IMR-90 (cell line): ENCODE measurements around the gene AKAP12. TPM values are rescaled to one million over a fixed set of nuclear protein-coding genes. Genes with fewer than 3 reads are reported as not detected.

ENCODE experiments used
- ATAC-seq: fragments of 200-7000 bp; cut with Tn5 transposase; 2 replicates; pipeline ENCODE4 v1.9.1; 2020; ENCODE audit warnings: low read depth, mild to moderate bottlenecking, moderate library complexity
- BruUV-seq: library from RNA; stranded (reverse); fragments of 400-500 nt; replicated peaks from 2 replicates; lab custom pipeline; 2021; lab: Mats Ljungman, UMichigan
- CTCF ChIA-PET: fragments of 300-600 bp; formaldehyde crosslinking; extraction: SDS; loops from one replicate; lab custom pipeline; 2021; ENCODE audit warnings: antibody characterized with exemption; lab: Yijun Ruan, JAX
- POLR2A ChIA-PET: fragments of 300-600 bp; sonication (Branson Sonifier 250); formaldehyde crosslinking; loops from one replicate; lab custom pipeline; 2022; ENCODE audit warnings: antibody characterized with exemption; ENCODE audit not compliant: unreplicated experiment; lab: Charles Lee
- DNase-seq: peaks from one replicate; pipeline ENCODE4 v3.0.0; 2013
- H2AFZ ChIP-seq: replicated peaks from 2 replicates; pipeline ENCODE3; 2013; ENCODE audit warnings: low read length, mild to moderate bottlenecking; ENCODE audit not compliant: poor library complexity
- H2AK5ac ChIP-seq: 2 replicates; pipeline ENCODE4 v1.6.1; 2013; ENCODE audit warnings: low read depth, low read length, inconsistent platforms
- H2AK9ac ChIP-seq: replicated peaks from 2 replicates; pipeline ENCODE3; 2013; ENCODE audit warnings: mild to moderate bottlenecking, low read depth, low read length, moderate library complexity; ENCODE audit not compliant: poor library complexity
- H2BK120ac ChIP-seq: 2 replicates; pipeline ENCODE4 v1.6.1; 2013; ENCODE audit warnings: low read depth, low read length, inconsistent platforms
- H2BK15ac ChIP-seq: 3 replicates; pipeline ENCODE4 v1.6.1; 2013; ENCODE audit warnings: low read depth, low read length, inconsistent platforms
- H2BK20ac ChIP-seq: 2 replicates; pipeline ENCODE4 v1.6.1; 2013; ENCODE audit warnings: low read depth, mild to moderate bottlenecking, inconsistent platforms, low read length, moderate library complexity
- H2BK5ac ChIP-seq: 2 replicates; pipeline ENCODE4 v1.6.1; 2013; ENCODE audit warnings: mild to moderate bottlenecking, low read depth, low read length, inconsistent platforms; ENCODE audit not compliant: poor library complexity, severe bottlenecking
- H3K14ac ChIP-seq: replicated peaks from 2 replicates; pipeline ENCODE4 v1.6.1; 2013; ENCODE audit warnings: low read depth, low read length, inconsistent platforms
- H3K18ac ChIP-seq: 2 replicates; pipeline ENCODE4 v1.6.1; 2013; ENCODE audit warnings: low read depth, low read length, control low read depth
- H3K23ac ChIP-seq: 2 replicates; pipeline ENCODE4 v1.6.1; 2013; ENCODE audit warnings: low read depth, low read length, inconsistent platforms
- H3K27ac ChIP-seq: 2 replicates; pipeline ENCODE4 v1.5.1; 2013; ENCODE audit warnings: mild to moderate bottlenecking, control low read depth, low read length; ENCODE audit not compliant: insufficient read depth
- H3K27me3 ChIP-seq: 2 replicates; pipeline ENCODE4 v1.6.1; 2013; ENCODE audit warnings: low read length; ENCODE audit not compliant: control insufficient read depth, insufficient read depth
- H3K36me3 ChIP-seq: 2 replicates; pipeline ENCODE4 v1.6.1; 2013; ENCODE audit warnings: low read length, mixed read lengths; ENCODE audit not compliant: control insufficient read depth, insufficient read depth
- H3K4ac ChIP-seq: 2 replicates; pipeline ENCODE4 v1.6.1; 2013; ENCODE audit warnings: low read depth, low read length, inconsistent platforms
- H3K4me1 ChIP-seq: 2 replicates; pipeline ENCODE4 v1.6.1; 2013; ENCODE audit warnings: low read length, mixed read lengths; ENCODE audit not compliant: control insufficient read depth, insufficient read depth
- H3K4me2 ChIP-seq: 2 replicates; pipeline ENCODE4 v1.6.1; 2013; ENCODE audit warnings: low read depth, mild to moderate bottlenecking, control low read depth, low read length, moderate library complexity
- H3K4me3 ChIP-seq: 2 replicates; pipeline ENCODE4 v1.5.1; 2013; ENCODE audit warnings: low read depth, mild to moderate bottlenecking, control low read depth, low read length, moderate library complexity; ENCODE audit not compliant: insufficient read depth
- H3K56ac ChIP-seq: 2 replicates; pipeline ENCODE4 v1.6.1; 2013; ENCODE audit warnings: low read length, inconsistent platforms; ENCODE audit not compliant: insufficient read depth; ENCODE audit errors: extremely low read depth
- H3K79me1 ChIP-seq, 2 experiments: 2 replicates each; pipeline ENCODE4 v1.6.1; 2013; ENCODE audit warnings: low read length in 2 of 2, inconsistent platforms in 1 of 2, low read depth in 1 of 2
- H3K9ac ChIP-seq: 2 replicates; pipeline ENCODE4 v1.6.1; 2013; ENCODE audit warnings: low read depth, low read length, control low read depth
- H3K9me1 ChIP-seq: 2 replicates; pipeline ENCODE4 v1.6.1; 2013; ENCODE audit warnings: low read length, inconsistent platforms; ENCODE audit not compliant: insufficient read depth
- H3K9me3 ChIP-seq: 2 replicates; pipeline ENCODE4 v1.6.1; 2013; ENCODE audit warnings: low read length; ENCODE audit not compliant: control insufficient read depth, insufficient read depth
- H4K20me1 ChIP-seq: 2 replicates; pipeline ENCODE4 v1.6.1; 2013; ENCODE audit warnings: low read length, inconsistent platforms; ENCODE audit not compliant: insufficient read depth
- H4K5ac ChIP-seq: 2 replicates; pipeline ENCODE4 v1.6.1; 2013; ENCODE audit warnings: mild to moderate bottlenecking, low read depth, low read length, control low read depth
- H4K8ac ChIP-seq, 2 experiments: 2 replicates each; pipeline ENCODE4 v1.6.1; 2013; ENCODE audit warnings: low read depth in 2 of 2, low read length in 2 of 2, control low read depth in 1 of 2, inconsistent platforms in 1 of 2
- H4K91ac ChIP-seq: 2 replicates; pipeline ENCODE4 v1.6.1; 2013; ENCODE audit warnings: low read depth, low read length, inconsistent platforms; ENCODE audit not compliant: insufficient read depth
- BHLHE40 ChIP-seq: fragments of 150-350 bp; IDR thresholded peaks from 2 replicates; pipeline ENCODE4 v1.6.1; 2016; ENCODE audit warnings: mild to moderate bottlenecking, low read depth, low read length
- CEBPB ChIP-seq: IDR thresholded peaks from 2 replicates; pipeline ENCODE4 v1.6.1; 2012; ENCODE audit warnings: low read depth, low read length, improper control_type of control experiment
- MAZ ChIP-seq: IDR thresholded peaks from 2 replicates; pipeline ENCODE4 v1.6.1; 2012; ENCODE audit warnings: low read depth, mild to moderate bottlenecking, low read length, improper control_type of control experiment, moderate library complexity, borderline replicate concordance
- POLR2A ChIP-seq: IDR thresholded peaks from 2 replicates; pipeline ENCODE4 v1.6.1; 2012; ENCODE audit warnings: mild to moderate bottlenecking, low read depth, low read length
- RCOR1 ChIP-seq: IDR thresholded peaks from 2 replicates; pipeline ENCODE4 v1.6.1; 2012; ENCODE audit warnings: mild to moderate bottlenecking, low read length, improper control_type of control experiment; ENCODE audit not compliant: insufficient replicate concordance
- WGBS, 2 experiments: methylation state at CpG; one replicate each; pipeline versions ENCODE4 v1.1.5 to v1.1.7; 2013; ENCODE audit warnings: missing lambda C conversion rate in 2 of 2; ENCODE audit not compliant: insufficient read length in 1 of 2; ENCODE audit errors: extremely low coverage in 2 of 2; 5-methylcytosine and 5-hydroxymethylcytosine counted together
- dilution Hi-C: fragments of 300-500 bp; cut with HindIII; formaldehyde crosslinking; loops from one replicate; pipeline ENCODE4 v1.14.3; 2018; ENCODE audit warnings: low sequenced_read_pairs; ENCODE audit not compliant: unreplicated experiment
- in situ Hi-C: fragments of 300-500 bp; cut with MboI; formaldehyde crosslinking; loops from 3 replicates; pipeline ENCODE4 v1.14.3; 2019; ENCODE audit warnings: low sequenced_read_pairs, inconsistent platforms, mixed read lengths
- intact Hi-C: fragments of 100-400 bp; cut with micrococcal nuclease; formaldehyde crosslinking; loops from 2 replicates; pipeline ENCODE4 v1.10.0; 2022
- polyA plus RNA-seq, 3 experiments: library from polyadenylated mRNA; depleted of rRNA; stranded (reverse); fragments of >200 nt; gene quantifications; 2 replicates each; pipeline ENCODE4 v1.2.3, GENCODE V29; 2012; ENCODE audit warnings: low replicate concordance in 1 of 3
- total RNA-seq: library from RNA; depleted of rRNA; stranded (reverse); fragments of >200 nt; gene quantifications from 2 replicates; pipeline ENCODE4 v1.2.3, GENCODE V29; 2012
- TF ChIP-seq, protein P1 (sequence below): conservative IDR thresholded peaks from 2 replicates; pipeline ENCODE4 v1.5.1; 2012; ENCODE audit warnings: mild to moderate bottlenecking, low read depth, low read length, improper control_type of control experiment

AKAP12 gene
- total and polyA plus RNA-seq, 2 of the 4 experiments (the other 2 are of a cell fraction): 56.0 to 118 TPM

- peak overlapping the region; percentile 98 for H3K27ac ChIP-seq
- in situ Hi-C loops: no loop called here
- H3K27me3 ChIP-seq: no peaks in the 10 kb centered on the region
- CTCF ChIA-PET: no interaction called here
- intact Hi-C loops: loop anchor here (5.0 kb wide), 2 partner anchors 498 to 707 kb away; no protein-coding TSS in a partner anchor
- peak; percentile 50; the same call in 1 of the 2 replicates for TF ChIP-seq CEBPB
- no peak for TF ChIP-seq POLR2A
- TF ChIP-seq MAZ: peak; percentile 99
- TF ChIP-seq RCOR1: peak; percentile 7
- TF ChIP-seq BHLHE40: peak; percentile 38
- TF ChIP-seq, protein P1, sequence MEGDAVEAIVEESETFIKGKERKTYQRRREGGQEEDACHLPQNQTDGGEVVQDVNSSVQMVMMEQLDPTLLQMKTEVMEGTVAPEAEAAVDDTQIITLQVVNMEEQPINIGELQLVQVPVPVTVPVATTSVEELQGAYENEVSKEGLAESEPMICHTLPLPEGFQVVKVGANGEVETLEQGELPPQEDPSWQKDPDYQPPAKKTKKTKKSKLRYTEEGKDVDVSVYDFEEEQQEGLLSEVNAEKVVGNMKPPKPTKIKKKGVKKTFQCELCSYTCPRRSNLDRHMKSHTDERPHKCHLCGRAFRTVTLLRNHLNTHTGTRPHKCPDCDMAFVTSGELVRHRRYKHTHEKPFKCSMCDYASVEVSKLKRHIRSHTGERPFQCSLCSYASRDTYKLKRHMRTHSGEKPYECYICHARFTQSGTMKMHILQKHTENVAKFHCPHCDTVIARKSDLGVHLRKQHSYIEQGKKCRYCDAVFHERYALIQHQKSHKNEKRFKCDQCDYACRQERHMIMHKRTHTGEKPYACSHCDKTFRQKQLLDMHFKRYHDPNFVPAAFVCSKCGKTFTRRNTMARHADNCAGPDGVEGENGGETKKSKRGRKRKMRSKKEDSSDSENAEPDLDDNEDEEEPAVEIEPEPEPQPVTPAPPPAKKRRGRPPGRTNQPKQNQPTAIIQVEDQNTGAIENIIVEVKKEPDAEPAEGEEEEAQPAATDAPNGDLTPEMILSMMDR: 0 out of 2 replicates have a peak, but pooled peaks have one; percentile 11
- dilution Hi-C loops: no loop called here
- DNase-seq (peak; percentile 98), ATAC-seq (peak; percentile 87)
- WGBS, 2 experiments: no CpG with 5 or more reads among the region's 79 CpGs
- peak overlapping the region; percentile 89 for H2AK9ac ChIP-seq
- peaks cover 38% of the 10 kb centered on the region for H4K20me1 ChIP-seq
- H2BK15ac ChIP-seq: no peak overlapping the region
- peaks cover 14 to 50% of the 10 kb centered on the region in 2 experiments for H3K79me1 ChIP-seq
- peak overlapping the region; percentile 86 for H3K9ac ChIP-seq
- H2AK5ac ChIP-seq: peak overlapping the region; percentile 33; the same call in 1 of the 2 replicates
- peak overlapping the region; percentile 88 for H3K4me3 ChIP-seq
- no peaks in the 10 kb centered on the region for H3K9me3 ChIP-seq
- H3K4ac ChIP-seq: peak overlapping the region; percentile 65
- H3K9me1 ChIP-seq: 0 out of 2 replicates have a peak, but pooled peaks cover 13% of the 10 kb centered on the region
- no peak overlapping the region for H3K14ac ChIP-seq
- POLR2A ChIA-PET: interaction anchor here (0.5 to 0.7 kb wide), 3 partner anchors 15 to 99 kb away, joined by 3 read pairs; no protein-coding TSS in a partner anchor
- H3K36me3 ChIP-seq: peaks cover under 1% of the 10 kb centered on the region; the same call in 1 of the 2 replicates
- no peak overlapping the region; the same call in 1 of the 2 replicates for H3K23ac ChIP-seq
- no peak overlapping the region for H3K56ac ChIP-seq
- H3K4me2 ChIP-seq: no peak overlapping the region
- BruUV-seq: no TSS peak
- H3K4me1 ChIP-seq: peaks cover 7% of the 10 kb centered on the region
- H2AFZ ChIP-seq: peak overlapping the region; percentile 94
- no peak overlapping the region for H2BK120ac ChIP-seq
- peak overlapping the region; percentile 67; the same call in 1 of the 2 replicates for H4K91ac ChIP-seq
- peak overlapping the region in 1 of 2 experiments; percentile 75; a peak in 1 of 4 replicates for H4K8ac ChIP-seq
- H4K5ac ChIP-seq: peak overlapping the region; percentile 70; the same call in 1 of the 2 replicates
- peak overlapping the region; percentile 96 for H2BK5ac ChIP-seq
- no peak overlapping the region for H2BK20ac ChIP-seq
- peak overlapping the region; percentile 43; the same call in 1 of the 2 replicates for H3K18ac ChIP-seq
Measured at GRCh38 chr6:151390276-151390850, 150.6 kb downstream of the AKAP12 start.
